Fibroblast of skin of right quadriceps (primary cell): ENCODE results near the gene KCNS3.
"Not testable (repeated sequence)": the region's sequence is repeated elsewhere in the genome, so short reads cannot be mapped to it uniquely, and the experiment has no call there.

ENCODE experiments used
- DNase-seq: peaks from one replicate; pipeline ENCODE4 v3.0.0-alpha.2; 2013

The KCNS3 gene

DNA sequence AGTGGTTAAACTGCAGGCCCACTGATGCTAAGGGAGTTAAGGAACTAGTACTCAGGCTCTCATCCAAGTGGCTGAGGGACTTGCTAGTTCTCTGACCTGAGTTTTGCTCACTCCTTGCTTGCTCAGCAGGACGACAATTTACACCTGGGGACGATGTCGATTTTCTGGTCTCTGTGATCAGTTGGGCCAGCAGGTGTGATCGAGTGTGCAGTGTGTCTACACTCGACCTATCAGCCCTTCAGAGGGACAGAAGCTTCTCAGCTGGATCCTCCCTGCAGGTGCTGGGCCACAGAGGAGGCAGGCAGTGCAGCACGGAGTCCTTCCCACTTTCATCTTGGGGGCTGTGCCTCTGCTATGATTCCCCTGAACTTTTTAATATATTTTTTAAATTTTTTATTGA, 71.5 kb downstream of the KCNS3 start:
- DNase-seq: no peak

DNA sequence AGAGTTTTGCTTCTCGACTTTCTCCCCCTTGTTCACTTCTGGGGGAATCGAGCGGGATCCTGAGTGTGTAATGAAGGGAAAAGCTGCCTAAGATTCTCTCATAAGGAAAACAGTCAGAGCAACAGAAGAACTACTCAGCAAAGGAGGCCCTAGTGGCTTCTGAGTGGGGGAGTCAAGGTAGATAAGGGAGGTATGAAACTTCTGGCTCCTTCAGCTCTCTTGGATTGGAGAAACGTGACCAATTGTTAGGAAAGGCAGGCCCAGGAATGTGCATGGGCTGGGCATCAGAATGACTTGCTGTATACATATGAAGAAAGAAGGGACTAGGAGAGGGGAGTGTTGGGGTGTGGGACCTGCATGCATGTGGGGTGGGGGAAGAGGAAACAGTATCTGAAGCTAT, 73.1 kb downstream of the KCNS3 start:
- DNase-seq: no peak

- DNase-seq: no peak
Measured at GRCh38 chr2:17958466-17959092, 80.1 kb downstream of the KCNS3 start.

- no peak for DNase-seq
Measured at GRCh38 chr2:17959356-17959755, 80.9 kb downstream of the KCNS3 start.

DNA sequence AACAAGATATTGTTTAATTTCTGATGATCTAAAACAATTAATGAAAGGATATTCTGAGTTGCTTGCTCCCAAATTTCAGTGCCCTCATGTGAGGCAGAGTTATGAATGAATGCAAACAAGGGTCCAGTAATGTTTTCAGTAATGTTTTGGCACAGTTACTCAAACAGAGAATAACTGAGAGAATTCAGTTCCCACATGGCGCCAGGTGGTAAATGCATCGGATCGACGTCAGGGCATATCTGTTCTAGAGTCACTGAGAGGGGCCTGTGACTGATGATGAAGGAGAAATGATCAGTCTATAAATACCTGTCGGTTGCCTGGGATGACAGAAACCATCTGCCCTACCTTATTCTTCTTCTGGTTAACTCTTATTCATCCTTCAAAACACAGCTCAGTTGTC, 81.4 kb downstream of the KCNS3 start:
- DNase-seq: no peak

DNA sequence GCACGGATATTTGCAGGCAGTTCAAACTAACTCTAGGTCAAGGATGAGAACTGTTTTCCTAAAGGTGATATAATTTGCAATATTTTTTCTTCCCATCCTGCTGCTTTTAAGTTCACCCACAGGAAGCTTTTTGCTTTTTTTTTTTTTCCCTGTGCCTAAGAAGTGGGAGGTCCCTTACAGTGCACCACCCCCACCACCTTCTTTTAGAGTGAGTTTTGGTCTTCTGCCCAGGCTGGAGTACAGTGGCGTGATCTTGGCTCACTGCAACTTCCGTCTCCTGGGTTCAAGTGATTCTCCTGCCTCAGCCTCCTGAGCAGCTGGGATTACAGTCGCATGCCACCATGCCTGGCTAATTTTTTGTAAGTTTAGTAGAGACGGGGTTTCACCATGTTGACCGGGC, 82.5 kb downstream of the KCNS3 start:
- DNase-seq: no peak

DNA sequence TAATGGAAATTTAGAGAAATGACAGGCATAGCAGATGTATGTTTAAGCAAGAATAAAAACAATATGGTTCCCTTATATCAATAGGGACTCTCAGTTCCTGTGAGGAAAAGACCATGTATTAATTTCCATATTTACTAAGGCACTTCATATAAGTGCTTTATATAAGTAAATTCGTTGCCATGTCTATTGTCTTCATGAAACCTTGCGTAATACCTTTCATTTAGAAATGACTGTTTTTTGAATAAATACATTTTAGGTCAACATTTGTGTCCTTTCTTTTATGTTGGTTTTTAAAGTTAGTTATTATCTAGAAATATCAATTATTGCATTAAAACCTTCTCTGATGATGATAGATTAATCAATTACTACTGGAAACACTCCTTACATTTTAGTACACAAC, 83.3 kb downstream of the KCNS3 start:
- DNase-seq: no peak

DNA sequence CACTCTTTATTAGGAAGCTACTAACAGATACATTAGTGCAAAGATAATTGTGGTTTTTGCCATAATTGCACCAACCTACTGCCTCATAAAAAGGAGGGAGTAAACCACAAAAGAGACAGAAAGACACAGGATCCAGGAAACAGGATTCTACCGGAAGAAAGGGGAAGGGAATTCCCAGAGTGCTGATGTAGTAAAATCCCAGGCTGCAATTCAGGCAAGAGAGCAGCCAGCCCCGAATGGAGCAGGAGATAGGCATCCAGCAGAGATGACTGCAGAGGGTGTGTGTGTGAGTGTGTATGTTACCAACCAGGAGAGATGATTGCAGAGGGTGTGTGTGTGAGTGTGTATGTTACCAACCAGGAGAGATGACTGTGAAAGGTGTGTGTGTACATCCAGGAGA, 84.4 kb downstream of the KCNS3 start:
- peak; percentile 51 for DNase-seq

GRCh38 chr2:17963571-17963970, 85.1 kb downstream of the KCNS3 start:
- not testable (repeated sequence) for DNase-seq

DNA sequence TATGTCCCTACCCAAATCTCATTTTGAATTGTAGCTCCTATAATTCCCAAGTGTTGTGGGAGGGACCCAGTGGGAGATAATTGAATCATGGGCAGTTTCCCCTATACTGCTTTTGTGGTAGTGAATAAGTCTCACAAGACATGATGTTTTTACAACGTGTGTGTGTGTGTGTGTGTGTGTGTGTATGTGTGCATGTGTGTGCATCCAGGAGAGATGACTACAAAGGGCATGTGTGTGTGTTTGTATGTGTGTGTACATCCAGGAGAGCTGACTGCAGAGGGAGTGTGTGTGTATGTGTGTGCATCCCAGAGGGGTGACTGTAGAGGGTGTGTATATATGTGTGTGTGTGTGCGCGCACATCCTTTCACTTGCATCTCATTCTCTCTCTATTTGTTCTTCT, 86.7 kb downstream of the KCNS3 start:
- no peak for DNase-seq

- DNase-seq: no peak
Measured at GRCh38 chr2:17966798-17967197, 88.3 kb downstream of the KCNS3 start.

DNA sequence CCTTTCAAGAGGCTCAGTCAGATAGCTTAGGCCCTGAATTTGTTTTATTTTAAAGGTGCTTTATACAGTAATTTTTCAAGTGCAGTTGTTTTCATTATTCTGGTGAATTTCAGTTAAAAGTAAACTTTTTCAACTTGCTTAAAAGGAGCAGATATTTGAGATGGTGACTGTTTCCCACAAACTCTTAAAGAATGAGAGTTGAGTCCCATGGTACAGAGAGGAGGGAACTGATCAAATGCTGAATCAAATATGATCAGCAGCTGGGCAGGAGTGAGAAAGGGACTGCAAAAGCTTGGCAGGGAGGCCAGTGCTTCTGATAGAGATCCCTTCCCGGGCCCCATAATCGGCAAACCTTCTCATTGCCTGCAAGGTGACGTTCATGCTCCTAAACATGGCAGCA, 91.2 kb downstream of the KCNS3 start:
- DNase-seq: no peak

- DNase-seq: no peak
Measured at GRCh38 chr2:17971531-17972125, 93.2 kb downstream of the KCNS3 start.

DNA sequence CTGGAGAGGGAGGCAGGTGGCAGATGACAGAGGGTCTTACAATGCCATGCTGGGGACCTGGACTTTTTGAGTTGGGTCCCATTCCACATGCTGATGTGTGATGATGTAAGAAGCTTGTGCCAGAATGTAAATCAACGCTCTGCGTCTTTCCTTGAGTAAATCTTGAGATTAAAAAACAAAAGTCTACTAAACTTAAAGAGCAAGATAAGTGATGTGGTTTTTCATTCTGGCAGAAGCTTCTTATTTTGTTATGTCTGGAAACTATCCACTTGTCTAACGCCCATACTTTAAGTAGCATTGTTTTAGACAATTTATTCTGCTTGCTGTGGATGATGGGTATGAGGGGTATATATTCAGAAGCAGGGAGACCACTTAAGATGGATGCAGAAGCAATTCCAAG, 94.5 kb downstream of the KCNS3 start:
- DNase-seq: no peak

- no peak for DNase-seq
Measured at GRCh38 chr2:17975401-17975800, 96.9 kb downstream of the KCNS3 start.

- DNase-seq: peak; percentile 98
Measured at GRCh38 chr2:17976871-17977746, 98.6 kb downstream of the KCNS3 start.

GRCh38 chr2:17979707-17980106, 101.2 kb downstream of the KCNS3 start:
- DNase-seq: peak; percentile 90

- DNase-seq: no peak
Measured at GRCh38 chr2:17981936-17982335, 103.5 kb downstream of the KCNS3 start.
